GM21825 (cell line): ENCODE measurements around the gene DEFB112.

Experiments
- ATAC-seq: cut with Tn5 transposase; IDR thresholded peaks from one replicate; pipeline ENCODE4 v1.9.1; 2021; ENCODE audit warnings: mild to moderate bottlenecking, moderate library complexity; ENCODE audit not compliant: unreplicated experiment

DEFB112 gene

GRCh38 chr6:50003139-50003538 lies 46.6 kb downstream of the DEFB112 start:
- no peak for ATAC-seq

- ATAC-seq: no peak
Measured at GRCh38 chr6:49995278-49995677, 54.5 kb downstream of the DEFB112 start.
